Neuron (in vitro differentiated cells): Measurements from ENCODE around the gene BMP3.
"Not testable (repeated sequence)": the region's sequence is repeated elsewhere in the genome, so short reads cannot be mapped to it uniquely, and the experiment has no call there.

Experiments
- H2AFZ ChIP-seq: one replicate; pipeline ENCODE4 v1.6.1; 2013; ENCODE audit warnings: low read depth, mild to moderate bottlenecking, inconsistent platforms, low read length, moderate library complexity
- H3K27me3 ChIP-seq: one replicate; pipeline ENCODE4 v1.6.1; 2013; ENCODE audit warnings: low read length; ENCODE audit not compliant: insufficient read depth
- H3K36me3 ChIP-seq: one replicate; pipeline ENCODE4 v1.6.1; 2013; ENCODE audit warnings: low read length; ENCODE audit not compliant: insufficient read depth
- H3K4me1 ChIP-seq: one replicate; pipeline ENCODE4 v1.6.1; 2013; ENCODE audit warnings: low read length; ENCODE audit not compliant: insufficient read depth
- H3K4me3 ChIP-seq: 2 replicates; pipeline ENCODE4 v1.5.1; 2013; ENCODE audit warnings: mild to moderate bottlenecking, low read length, moderate library complexity
- H3K9me3 ChIP-seq: one replicate; pipeline ENCODE4 v1.6.1; 2013; ENCODE audit warnings: low read length

The BMP3 gene, protein sequence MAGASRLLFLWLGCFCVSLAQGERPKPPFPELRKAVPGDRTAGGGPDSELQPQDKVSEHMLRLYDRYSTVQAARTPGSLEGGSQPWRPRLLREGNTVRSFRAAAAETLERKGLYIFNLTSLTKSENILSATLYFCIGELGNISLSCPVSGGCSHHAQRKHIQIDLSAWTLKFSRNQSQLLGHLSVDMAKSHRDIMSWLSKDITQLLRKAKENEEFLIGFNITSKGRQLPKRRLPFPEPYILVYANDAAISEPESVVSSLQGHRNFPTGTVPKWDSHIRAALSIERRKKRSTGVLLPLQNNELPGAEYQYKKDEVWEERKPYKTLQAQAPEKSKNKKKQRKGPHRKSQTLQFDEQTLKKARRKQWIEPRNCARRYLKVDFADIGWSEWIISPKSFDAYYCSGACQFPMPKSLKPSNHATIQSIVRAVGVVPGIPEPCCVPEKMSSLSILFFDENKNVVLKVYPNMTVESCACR

DNA sequence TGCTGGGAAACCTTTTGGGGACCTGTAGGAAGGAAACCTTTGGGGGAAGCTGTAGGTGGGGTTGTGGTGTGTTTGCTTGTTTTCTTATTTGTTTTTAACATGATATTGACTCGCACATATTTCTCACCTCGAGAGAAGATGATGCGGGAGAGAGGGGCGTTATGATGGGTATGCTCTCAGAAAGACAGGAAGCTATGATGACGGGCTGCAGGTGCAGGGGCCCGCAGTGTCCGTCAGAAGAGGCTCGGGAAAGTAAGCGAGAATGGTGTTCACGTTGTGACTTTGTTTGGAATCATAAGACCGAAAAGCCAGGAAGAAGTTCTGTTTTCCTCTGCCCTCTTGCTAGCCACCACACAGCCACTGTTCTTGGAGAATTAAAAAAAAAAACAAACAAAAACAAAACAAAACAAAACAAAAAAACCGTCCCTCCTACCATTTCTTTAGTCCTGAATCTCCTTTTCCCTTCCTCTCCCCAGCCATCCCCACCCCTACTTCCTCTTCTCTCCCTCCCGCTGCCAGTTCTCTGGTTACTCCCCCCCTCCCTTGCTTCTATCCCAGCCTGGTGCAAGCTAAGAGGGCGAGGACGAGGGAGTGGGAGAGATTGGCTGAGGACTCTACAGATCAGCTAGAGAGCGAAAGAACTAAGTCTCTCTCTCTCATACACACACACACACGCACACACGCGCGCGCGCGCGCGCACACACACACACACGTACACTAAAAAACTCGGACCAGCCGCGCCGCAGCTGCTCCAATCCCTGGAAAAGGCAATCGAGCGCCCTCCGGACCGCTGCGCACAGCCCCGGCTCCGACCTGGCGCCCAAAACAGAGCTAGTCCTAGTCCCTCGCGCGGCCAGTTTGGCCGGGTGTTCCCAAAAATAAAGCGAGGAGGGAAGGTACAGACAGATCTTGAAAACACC, at the start of gene BMP3:
Gene BMP3 (plus strand): TSS at position 648 of the 920 bp plus-strand sequence. CDS start 577 bp downstream, outside the sequence.
- no peaks in the 10 kb centered on the region for H3K36me3 ChIP-seq
- H2AFZ ChIP-seq, result peak within 1 kb of the TSS; percentile 24
- H3K4me1 ChIP-seq, result peaks cover 6% of the 10 kb centered on the region
- H3K4me3 ChIP-seq, result peak within 1 kb of the TSS; percentile 29
- H3K27me3 ChIP-seq, result peaks cover 56% of the 10 kb centered on the region
- no peaks in the 10 kb centered on the region for H3K9me3 ChIP-seq

DNA sequence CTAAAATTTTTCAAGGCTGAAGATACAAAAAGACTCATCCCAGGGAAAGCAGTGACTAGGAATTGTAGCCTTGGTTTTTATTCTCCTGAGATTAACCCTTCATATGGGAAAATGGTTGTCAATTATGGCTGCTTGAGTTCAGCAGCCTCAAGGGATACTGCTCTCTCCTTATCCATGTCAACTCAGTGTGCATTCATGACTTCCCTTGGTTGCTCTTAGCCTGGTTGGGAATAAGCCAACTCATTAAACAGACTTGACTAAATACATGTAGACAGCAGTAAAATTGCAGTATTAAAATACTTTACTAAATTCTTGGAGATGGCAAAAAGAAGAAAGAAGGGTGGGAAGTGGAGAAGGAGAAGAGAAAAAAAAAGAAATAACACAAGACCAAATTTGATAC, 44.5 kb upstream of the BMP3 start:
- Histone ChIP-seq H3K36me3 (no peaks in the 10 kb centered on the region), H3K4me1 (peaks cover 3% of the 10 kb centered on the region), H3K4me3 (no peak overlapping the region), H3K27me3 (no peaks in the 10 kb centered on the region), H3K9me3 (no peaks in the 10 kb centered on the region), H2AFZ (no peak overlapping the region)

DNA sequence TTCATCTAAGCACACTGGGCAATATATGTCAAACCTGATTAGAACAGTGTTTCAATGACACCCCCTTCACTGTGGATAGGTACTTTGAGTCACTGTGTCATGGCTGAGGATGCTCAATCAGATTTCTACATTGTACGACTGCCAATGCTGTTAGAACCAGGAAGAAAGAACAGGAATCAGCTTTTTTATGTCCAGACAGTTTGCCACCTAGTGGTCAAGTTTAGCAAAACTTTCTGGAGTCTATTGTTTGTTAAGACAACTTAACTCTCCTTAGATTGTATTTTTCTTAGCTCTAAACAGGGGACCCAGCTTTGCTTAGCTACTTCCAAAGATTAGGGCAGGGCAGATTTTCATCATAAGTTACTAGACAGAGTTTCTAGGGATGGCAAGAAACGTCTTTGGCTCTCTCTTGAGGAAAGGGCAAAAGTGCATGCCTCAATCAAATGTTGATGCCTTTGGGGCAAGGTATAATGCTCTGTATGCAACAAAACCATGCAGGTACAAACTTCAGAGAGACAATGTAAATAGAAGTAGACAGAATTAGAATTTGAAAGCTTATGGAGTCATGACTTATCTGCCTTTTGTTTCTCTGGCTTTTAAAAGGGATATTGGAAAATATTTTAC, 40.5 kb upstream of the BMP3 start:
- Histone ChIP-seq H2AFZ (no peak overlapping the region), H3K4me3 (no peak overlapping the region), H3K4me1 (peaks cover 3% of the 10 kb centered on the region), H3K9me3 (no peaks in the 10 kb centered on the region), H3K36me3 (no peaks in the 10 kb centered on the region), H3K27me3 (no peaks in the 10 kb centered on the region)

DNA sequence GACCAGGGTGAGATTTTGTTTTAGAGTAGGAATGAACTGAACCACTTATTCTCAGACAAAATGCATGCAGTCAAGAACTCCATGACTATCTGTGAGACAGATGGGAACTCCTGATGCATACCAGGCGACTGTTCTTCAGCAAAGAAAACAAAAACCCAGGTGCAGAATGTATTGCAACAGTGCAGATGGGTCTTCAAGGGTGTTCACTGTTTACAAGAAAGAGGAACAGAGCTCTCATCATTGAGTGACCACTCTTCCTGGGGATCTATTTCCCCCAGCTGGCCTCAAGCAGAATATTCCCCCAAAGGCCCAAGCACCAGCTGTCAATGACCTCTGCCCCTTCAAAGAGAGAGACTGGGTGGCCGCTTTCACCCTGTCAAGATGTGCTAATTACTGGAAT, 39.7 kb upstream of the BMP3 start:
- Histone ChIP-seq H3K9me3 (no peaks in the 10 kb centered on the region), H3K36me3 (no peaks in the 10 kb centered on the region), H3K27me3 (no peaks in the 10 kb centered on the region), H3K4me3 (no peak overlapping the region), H3K4me1 (peaks cover 3% of the 10 kb centered on the region), H2AFZ (no peak overlapping the region)

DNA sequence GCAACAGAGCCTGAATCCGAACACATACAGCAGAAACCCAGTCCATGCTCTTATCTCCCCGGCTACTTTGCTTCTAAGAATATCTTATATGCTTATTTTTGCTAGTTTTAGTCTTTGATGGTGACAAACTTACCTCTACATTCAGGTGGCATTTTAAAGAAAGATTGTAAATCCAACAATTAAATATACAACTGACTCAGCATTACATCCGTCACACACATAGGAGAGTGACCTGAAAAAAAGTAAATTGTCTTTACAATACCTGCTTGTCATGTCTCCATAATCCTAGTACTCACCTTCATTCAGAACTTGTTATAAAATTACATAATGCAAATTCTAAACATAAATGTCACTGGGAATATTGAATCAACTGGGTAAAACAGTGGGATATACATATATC, 30.6 kb upstream of the BMP3 start:
- H2AFZ ChIP-seq, result no peak overlapping the region
- H3K27me3 ChIP-seq, result no peaks in the 10 kb centered on the region
- H3K4me1 ChIP-seq, result no peaks in the 10 kb centered on the region
- H3K36me3 ChIP-seq, result no peaks in the 10 kb centered on the region
- no peaks in the 10 kb centered on the region for H3K9me3 ChIP-seq
- no peak overlapping the region for H3K4me3 ChIP-seq

DNA sequence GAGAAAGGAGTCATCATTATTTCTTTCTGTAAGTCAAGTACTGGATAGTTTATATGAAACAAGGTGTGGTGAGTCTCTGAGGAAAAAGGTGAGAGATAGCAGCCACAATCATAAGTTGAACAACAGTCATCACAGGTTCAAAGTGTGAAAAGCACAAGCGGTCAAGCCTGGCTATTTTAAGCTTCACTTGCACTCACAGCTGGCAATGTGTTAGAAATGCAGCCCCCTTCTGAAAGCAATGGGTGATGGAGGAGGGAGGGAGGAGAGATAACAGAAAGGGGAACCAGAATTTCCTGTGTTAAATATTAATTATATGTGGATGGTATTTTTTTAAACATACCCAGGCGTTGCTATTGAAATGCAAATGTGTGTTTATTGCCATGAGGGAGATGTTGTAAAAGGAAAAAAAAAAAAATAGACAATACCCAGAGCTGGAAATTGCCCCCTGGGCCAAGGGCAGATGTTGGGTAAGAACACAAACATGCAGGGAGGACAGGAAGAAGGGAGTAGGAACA, 26.9 kb upstream of the BMP3 start:
- H3K9me3 ChIP-seq, result no peaks in the 10 kb centered on the region
- no peaks in the 10 kb centered on the region for H3K36me3 ChIP-seq
- no peaks in the 10 kb centered on the region for H3K27me3 ChIP-seq
- no peak overlapping the region for H2AFZ ChIP-seq
- H3K4me1 ChIP-seq, result no peaks in the 10 kb centered on the region
- no peak overlapping the region for H3K4me3 ChIP-seq

DNA sequence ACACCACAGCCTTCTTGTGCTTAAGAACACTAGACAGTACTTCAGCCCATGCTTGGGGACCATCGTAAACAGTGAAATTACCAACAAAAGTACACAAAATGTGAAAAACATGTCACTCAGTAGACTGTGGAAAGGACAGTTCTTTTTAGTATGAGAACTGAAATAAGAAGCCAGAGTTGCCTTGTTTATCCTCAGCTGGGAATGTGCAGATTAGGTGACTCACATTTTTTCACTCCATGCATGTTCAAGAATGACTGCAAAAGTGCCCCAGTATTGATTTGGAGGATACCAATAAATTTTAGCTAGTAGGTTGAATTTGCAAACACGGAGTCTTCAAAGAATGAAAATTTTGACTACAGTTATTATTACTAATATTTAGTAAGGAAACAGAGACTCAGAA, 23.1 kb upstream of the BMP3 start:
- Histone ChIP-seq H3K4me3 (no peak overlapping the region), H3K9me3 (no peaks in the 10 kb centered on the region)

DNA sequence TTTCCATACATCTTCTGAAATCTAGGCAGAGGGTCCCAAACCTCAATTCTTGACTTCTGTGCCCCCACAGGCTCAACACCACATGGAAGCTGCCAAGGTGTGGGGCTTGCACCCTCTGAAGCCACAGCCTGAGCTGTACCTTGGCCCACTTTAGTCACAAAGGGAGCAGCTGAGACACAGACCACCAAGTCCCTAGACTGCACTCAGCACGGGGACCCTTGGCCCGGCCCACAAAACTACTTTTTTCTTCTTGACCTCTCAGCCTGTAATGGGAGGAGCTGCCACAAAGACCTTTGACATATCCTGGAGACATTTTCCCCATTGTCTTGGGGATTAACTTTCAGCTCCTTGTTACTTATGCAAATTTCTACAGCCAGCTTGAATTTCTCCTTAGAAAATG, 13.9 kb upstream of the BMP3 start:
- not testable (repeated sequence) for H3K27me3 ChIP-seq, H3K9me3 ChIP-seq, H3K4me1 ChIP-seq, H3K36me3 ChIP-seq, H2AFZ ChIP-seq, H3K4me3 ChIP-seq

More for the DNA sequence above, 23.1 kb upstream of the BMP3 start:
- Histone ChIP-seq H2AFZ (no peak overlapping the region), H3K36me3 (no peaks in the 10 kb centered on the region), H3K27me3 (no peaks in the 10 kb centered on the region), H3K4me1 (no peaks in the 10 kb centered on the region)

DNA sequence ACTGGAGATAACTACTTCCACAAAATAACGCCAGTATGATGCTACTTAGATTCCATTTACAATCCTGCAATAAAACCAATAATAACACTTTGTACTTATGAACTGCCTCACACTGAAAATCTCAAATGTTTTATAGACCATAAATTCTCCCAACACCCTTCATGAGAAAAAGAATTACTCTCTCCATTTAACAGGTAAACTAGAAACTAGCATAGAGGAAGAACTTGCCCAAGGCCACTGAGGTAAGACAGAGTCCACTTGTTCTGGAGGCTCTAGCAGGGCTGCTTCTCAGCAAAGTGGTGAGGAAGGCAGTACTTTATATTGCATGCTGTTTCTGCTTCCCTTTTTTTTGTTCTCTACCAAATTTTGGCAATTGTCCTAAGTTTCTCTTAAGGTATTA, 11.5 kb upstream of the BMP3 start:
- H3K36me3 ChIP-seq, result no peaks in the 10 kb centered on the region
- no peaks in the 10 kb centered on the region for H3K4me1 ChIP-seq
- H3K9me3 ChIP-seq, result no peaks in the 10 kb centered on the region
- H3K4me3 ChIP-seq, result no peak overlapping the region
- no peak overlapping the region for H2AFZ ChIP-seq
- H3K27me3 ChIP-seq, result no peaks in the 10 kb centered on the region

DNA sequence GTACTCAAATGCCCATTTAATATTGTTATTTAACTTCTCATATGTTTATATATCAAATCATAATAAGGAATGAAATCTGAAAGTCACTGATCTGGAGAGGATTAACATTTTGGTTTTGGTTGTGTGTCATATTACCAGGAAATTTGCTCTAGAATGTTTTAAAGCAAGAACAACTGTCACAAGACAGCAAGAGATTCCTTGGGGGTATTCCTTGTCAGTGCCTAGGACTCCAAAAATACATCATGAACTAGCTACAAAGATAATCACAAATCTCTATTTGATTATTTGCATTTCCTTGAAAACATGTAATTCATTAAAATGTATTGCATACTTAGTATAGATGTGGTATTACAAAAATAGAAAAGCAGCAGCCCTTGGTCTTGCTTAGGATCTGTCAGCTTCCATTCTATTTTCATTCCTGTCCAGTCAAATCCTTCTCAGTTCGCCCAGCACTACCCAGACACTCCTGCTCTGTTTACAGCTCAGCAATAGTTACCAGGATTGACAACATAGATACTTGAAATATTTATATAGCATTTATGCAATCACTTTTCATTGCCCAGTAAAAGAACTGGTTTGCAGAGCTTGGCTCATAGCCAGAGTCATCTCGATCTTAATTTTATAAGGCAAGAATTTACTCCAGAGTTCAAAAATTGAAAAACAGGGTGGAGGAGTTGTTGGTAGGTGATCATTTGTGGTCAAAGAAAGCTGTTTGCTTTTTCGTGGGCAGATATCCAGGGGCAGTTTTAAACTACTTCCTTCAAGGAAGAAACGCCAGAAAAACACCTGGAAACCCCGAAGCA, 9.2 kb upstream of the BMP3 start:
- no peaks in the 10 kb centered on the region for H3K36me3 ChIP-seq
- no peaks in the 10 kb centered on the region for H3K9me3 ChIP-seq
- H3K4me1 ChIP-seq, result no peaks in the 10 kb centered on the region
- no peaks in the 10 kb centered on the region for H3K27me3 ChIP-seq
- H3K4me3 ChIP-seq, result no peak overlapping the region
- no peak overlapping the region for H2AFZ ChIP-seq

DNA sequence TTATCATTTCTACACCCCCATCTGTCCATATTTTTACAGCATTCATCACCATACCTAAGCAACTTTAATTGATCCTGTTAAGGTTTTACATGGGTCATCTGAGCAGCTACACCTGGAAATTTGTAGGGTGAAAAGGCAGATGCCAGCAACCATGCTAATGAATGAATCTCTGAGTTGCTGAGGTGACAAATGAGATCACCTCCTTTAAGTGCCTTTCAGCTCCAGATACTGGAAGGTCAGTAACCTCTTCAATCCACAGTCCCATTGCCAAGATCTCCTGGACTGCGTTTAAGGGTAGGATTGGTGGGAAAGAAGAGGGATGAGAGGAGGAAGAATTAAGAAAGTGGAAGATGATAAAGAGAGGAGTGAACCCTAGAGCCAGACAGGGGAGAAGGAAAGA, 8.5 kb upstream of the BMP3 start:
- H3K36me3 ChIP-seq, result no peaks in the 10 kb centered on the region
- no peak overlapping the region for H2AFZ ChIP-seq

DNA sequence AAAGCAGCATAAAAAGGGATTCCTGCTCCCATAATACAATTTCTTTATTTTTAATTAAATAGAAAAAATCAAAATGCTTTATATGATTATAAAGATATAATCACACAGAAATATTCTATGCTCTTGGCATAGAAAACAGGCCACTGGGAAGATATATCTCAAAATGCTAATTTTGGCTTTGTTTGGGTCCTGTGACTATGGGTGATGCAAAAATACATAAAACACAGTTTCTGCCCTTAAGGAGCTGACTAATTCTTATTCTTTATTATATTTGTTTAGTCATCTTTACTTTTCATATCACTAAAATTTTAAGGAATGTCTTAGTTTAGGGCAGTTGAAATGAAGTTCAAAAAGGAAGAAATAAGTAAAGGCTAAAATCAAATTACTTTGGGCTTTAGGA, 7.0 kb upstream of the BMP3 start:
- no peaks in the 10 kb centered on the region for H3K4me1 ChIP-seq
- no peaks in the 10 kb centered on the region for H3K36me3 ChIP-seq
- H3K9me3 ChIP-seq, result no peaks in the 10 kb centered on the region
- no peak overlapping the region for H2AFZ ChIP-seq
- no peak overlapping the region for H3K4me3 ChIP-seq
- peaks cover 4% of the 10 kb centered on the region for H3K27me3 ChIP-seq

More for the DNA sequence above, 8.5 kb upstream of the BMP3 start:
- H3K27me3 ChIP-seq, result no peaks in the 10 kb centered on the region
- no peaks in the 10 kb centered on the region for H3K9me3 ChIP-seq
- H3K4me1 ChIP-seq, result no peaks in the 10 kb centered on the region
- H3K4me3 ChIP-seq, result no peak overlapping the region
